GM18867 (cell line): ENCODE data around the gene IPO11.
A peak's percentile ranks its signal among the peaks of the same experiment; 100 is the strongest.
"Not testable (repeated sequence)": the region's sequence is repeated elsewhere in the genome, so short reads cannot be mapped to it uniquely, and the experiment has no call there.

Source experiments
- ATAC-seq: cut with Tn5 transposase; IDR thresholded peaks from one replicate; pipeline ENCODE4 v1.9.1; 2021; ENCODE audit warnings: mild to moderate bottlenecking, moderate library complexity; ENCODE audit not compliant: unreplicated experiment

The IPO11 gene

GRCh38 chr5:62508760-62509159 is 96.2 kb downstream of the IPO11 start:
- not testable (repeated sequence) for ATAC-seq

DNA sequence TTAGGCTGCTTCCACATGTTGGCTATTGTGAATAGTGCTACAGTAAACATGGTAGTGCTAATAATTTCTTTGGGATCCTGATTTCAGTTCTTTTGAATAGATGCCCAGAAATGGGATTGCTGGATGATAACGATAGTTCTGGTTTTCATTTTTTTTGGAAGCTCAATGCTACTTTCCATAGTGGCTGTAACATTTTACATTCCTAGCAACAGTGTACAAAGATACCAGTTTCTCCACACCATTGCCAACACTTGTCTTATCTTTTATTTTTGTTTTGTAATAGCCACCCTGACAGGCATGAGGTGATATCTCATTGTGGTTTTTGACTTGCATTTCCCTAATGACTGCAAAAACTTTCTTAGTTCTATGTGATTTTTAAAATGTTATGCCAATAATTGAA is 97.2 kb downstream of the IPO11 start:
- no peak for ATAC-seq

DNA sequence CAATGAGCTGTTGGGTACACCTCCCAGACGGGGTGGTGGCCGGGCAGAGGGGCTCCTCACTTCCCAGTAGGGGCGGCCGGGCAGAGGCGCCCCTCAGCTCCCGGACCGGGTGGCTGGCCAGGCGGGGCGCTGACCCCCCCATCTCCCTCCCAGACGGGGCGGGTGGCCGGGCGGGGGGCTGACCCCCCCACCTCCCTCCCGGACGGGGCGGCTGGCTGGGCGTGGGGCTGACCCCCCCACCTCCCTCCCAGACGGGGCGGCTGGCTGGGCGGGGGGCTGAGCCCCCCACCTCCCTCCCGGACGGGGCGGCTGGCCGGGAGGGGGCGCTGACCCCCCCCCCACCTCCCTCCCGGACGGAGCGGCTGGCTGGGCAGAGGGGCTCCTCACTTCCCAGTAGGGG is 100.5 kb downstream of the IPO11 start:
- ATAC-seq = not testable (repeated sequence)

DNA sequence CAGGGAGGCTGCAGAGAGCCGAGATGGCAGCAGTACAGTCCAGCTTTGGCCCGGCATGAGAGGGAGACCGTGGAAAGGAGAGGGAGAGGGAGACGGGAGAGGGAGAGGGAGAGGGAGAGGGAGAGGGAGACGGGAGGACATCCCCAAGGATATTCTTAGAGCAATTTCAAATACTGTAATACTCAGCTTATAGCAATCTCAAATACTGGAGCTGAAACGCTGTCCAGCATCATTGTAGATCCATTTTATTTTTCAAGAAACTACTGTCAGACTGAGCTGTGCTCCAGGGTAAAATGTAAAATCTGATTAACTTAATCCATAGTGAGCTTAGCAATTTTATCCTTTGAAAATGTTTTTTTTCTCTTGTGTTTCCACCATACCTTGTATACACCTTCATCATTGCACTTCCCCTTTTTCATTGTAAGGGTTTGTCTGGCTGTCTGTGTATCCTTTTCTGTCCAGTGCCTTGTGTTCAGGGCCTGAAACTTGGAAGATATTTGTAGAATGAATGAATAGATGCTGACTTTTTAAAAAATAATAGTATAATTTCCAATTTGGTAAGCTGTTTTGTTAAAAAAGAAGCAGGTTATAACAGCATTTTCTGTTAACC is 102.1 kb downstream of the IPO11 start:
- no peak for ATAC-seq

GRCh38 chr5:62520812-62521211 is 108.2 kb downstream of the IPO11 start:
- not testable (repeated sequence) for ATAC-seq

DNA sequence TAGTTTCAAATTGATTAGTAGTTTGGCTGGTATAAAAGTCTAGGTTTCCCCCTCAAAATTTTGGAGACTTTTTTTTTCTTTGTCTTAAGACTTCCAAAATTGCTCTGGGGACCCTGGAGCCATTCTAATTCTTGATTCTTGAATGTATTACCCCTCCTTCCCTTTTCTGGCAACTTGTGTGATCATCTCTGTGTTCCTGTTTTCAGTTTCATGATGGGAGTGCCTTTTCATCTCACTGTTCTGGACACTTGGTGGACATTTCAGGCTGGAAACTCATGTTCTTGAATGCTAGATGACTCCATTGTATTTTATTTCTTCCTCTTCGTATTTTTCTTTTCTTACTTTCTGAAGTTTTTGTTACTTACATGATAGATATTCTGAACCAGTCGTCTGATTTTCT is 108.8 kb downstream of the IPO11 start:
- peak; percentile 58 for ATAC-seq

DNA sequence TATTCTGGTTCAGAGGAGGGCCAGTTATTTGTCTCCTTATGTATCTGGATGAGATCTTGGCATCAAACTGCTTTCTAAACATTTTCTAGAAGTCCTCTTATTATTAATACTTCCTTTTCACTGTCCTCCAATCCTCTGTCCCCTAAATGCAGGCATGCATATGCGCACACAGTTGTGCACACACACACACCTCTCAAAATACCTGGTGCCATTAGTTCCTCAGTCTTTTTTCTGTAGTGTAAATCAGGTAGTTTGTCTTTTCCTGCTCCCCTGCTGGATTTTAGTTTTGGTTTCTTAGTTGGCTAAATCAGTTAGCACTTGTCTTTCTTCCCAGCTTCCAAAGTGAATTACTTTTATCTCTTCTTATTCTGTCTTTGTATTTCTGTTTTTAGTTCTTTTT is 110.2 kb downstream of the IPO11 start:
- ATAC-seq = no peak

GRCh38 chr5:62533597-62533996 is 121.0 kb downstream of the IPO11 start:
- no peak for ATAC-seq

DNA sequence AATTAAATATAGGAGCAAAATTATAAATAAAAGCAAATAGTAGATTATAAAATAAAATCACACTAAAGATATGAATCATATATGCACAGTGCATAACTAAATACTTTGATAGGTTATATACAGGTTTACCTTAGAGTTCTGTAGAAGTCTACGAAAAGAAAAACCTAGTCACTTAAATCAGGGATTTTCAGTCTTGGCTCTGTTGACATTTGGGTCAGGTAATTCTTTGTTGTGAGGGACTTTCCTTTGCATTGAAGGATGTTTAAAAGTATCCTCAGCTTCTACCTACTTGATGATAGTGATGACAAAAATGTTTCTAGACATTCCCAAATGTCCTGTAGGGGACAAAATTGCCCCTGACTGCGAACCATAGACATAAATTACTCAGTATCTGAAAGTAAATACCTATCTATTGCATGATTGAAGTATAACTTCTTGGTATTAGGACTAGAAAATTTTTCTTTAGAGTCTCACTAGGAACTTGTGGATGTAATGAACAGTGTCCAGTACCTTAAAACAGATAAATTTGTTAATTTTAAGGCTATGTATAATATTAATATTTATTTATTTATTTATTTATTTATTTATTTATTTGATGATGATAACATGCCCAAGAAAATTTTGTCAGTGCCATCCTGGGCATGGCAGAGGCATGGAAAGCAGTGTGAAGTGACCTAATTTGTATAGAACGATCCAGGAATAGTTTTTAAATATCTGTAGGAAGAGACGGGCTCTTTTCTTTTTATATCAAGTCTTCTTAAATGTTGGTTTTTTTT is 122.1 kb downstream of the IPO11 start:
- no peak for ATAC-seq

- ATAC-seq = no peak
Measured at GRCh38 chr5:62536232-62536631, 123.7 kb downstream of the IPO11 start.

DNA sequence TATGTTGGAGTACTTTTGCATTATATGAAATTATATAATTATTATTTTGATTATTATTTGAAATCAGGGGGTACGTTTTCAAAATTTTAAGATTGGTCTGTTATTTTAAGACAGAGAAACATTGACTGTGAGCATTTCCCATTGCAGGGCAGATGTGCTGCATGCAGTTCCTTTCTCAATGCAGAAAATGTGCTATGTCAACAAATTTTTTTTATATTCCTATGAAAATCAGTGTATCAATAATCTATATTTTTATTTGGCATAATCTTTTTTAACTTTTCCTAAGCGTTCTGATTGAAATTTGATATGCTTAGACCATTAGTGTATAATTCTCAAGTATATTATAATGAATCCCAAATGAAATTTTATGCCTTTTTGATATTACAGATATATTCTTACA is 124.2 kb downstream of the IPO11 start:
- ATAC-seq = no peak

GRCh38 chr5:62538017-62538942 is 125.7 kb downstream of the IPO11 start:
- peak; percentile 79 for ATAC-seq

DNA sequence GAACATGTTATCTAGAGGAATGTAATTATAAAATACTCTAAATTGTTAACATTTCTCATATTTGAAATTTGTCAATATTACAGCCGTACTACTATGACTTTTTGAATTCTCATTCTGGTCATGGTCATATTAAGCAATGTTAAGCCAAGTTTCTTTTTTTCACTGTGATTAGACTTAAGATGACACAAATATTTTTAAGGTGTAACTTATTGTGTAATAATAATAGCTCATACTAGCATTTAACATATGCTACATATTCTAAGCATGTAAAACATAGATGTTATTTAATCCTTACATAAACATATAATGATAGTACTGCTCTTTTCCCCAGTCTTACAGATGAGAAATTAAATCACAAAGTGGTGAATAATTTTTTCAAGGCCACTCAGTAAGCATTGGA is 130.2 kb downstream of the IPO11 start:
- ATAC-seq = no peak

- no peak for ATAC-seq
Measured at GRCh38 chr5:62547945-62548630, 135.5 kb downstream of the IPO11 start.

GRCh38 chr5:62550103-62550502 is 137.5 kb downstream of the IPO11 start:
- ATAC-seq = no peak

DNA sequence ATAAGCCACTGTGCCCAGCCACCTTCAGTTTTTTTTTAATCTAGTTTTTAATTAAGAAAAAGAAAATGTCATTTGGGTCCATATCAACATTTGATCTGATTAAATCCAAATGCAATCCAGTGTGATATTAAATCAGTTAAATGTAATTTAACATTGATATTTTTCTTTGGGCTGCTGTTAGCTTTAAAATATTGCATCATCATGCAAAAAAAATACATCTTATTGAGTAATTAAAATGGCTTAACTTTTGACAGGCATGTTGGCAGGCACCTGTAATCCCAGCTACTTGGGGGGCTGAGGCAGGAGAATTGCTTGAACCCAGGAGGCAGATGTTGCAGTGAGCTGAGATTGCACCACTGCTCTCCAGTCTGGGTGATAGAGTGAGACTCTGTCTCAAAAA is 143.4 kb downstream of the IPO11 start:
- ATAC-seq = no peak

DNA sequence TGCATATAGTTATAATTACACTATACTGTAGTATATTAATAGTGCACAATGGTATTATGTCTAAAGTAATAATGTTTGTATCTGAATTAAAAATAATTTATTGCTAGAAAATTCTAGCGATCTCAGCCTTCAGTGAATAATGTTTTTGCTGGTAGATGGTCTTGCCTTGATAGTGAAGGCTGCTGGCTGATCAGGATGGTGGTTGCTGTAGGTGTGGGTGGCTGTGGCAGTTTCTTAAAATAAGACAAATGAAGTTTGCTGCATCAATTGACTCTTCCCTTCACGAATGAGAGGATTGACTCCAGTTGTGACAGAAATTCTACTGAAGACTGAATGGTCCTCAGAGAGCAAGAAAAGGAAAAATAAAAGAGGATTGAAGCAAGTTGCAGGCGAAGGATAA is 146.4 kb downstream of the IPO11 start:
- ATAC-seq = no peak

DNA sequence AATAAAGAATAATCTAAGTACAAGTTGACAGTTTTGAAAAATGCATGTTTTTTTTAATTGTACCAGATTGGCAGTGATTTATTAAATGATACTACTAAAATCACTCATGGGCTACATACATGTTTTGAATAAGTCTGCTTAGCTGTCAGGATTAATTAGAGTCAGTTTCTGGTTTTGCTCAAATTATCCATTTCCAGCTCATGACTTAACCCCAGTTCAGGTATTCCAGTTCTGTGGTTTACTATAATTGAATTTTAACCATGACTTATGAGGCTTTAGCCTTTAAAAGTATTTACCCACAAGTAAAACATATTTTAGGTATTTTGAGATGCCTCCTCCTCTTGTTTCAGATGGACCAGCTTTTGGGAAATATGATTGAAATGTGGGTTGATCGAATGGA is 148.2 kb downstream of the IPO11 start:
- no peak for ATAC-seq

- ATAC-seq = no peak
Measured at GRCh38 chr5:62561896-62562295, 149.3 kb downstream of the IPO11 start.

GRCh38 chr5:62562867-62563266 is 150.3 kb downstream of the IPO11 start:
- no peak for ATAC-seq

DNA sequence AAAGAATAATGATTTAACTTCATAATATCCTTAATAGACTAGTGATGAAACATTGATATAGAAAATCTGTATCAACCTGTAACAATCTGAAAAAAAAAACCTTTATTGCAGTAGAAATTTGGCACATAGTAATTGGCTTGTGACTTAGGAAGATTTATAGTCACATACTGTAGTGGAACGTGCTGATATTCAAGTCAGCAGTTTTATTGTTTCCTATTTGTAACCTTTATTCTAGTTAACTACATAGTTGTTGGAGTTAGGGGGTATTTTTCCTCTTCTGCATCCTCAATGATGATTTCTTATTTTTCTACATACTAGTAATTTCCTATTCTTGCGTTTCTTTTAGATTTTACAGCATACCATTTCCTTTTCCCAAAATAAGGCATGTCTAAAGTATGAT is 151.5 kb downstream of the IPO11 start:
- ATAC-seq = no peak
